ENCODE results near the gene PRM3. TPM values are rescaled to one million over a fixed set of nuclear protein-coding genes. Genes with fewer than 3 reads are reported as not detected.

The PRM3 gene
- total and polyA plus RNA-seq, 2 of the 8 experiments (the other 6 are each of a cell fraction or from before 2014, with no cell fraction given) = not detected

GRCh38 chr16:11258553-11259492 lies 14.6 kb downstream of the PRM3 start:
- POLR2A ChIA-PET (ENCODE audit: partially characterized antibody) = interaction anchor here (1.4 to 4.1 kb wide), 4 partner anchors 14 to 100 kb away, joined by 3 to 27 read pairs (median 8); partner anchors contain the start of gene PRM3
- no peak for TF ChIP-seq ATF2 (IDR thresholded peaks at IDR 0.05; ENCODE audit: low read length)
- no peak for TF ChIP-seq CHD2 (IDR thresholded peaks at IDR 0.05; ENCODE audit: low read length)
- no peak for TF ChIP-seq POLR2A (IDR thresholded peaks at IDR 0.05; ENCODE audit: control extremely low read depth in 1 of 2, low read depth in 2 of 2, low read length in 2 of 2)
- TF ChIP-seq SIX5 (IDR thresholded peaks at IDR 0.05; ENCODE audit: low read depth, low read length) = no peak
- no peak for TF ChIP-seq BACH1 (IDR thresholded peaks at IDR 0.05; ENCODE audit: low read length)
- TF ChIP-seq GABPA (IDR thresholded peaks at IDR 0.05; ENCODE audit: borderline replicate concordance, insufficient read depth, low read length) = no peak
- no peak for TF ChIP-seq TAF1 (IDR thresholded peaks at IDR 0.05; ENCODE audit: low read depth, low read length)
- no peak for TF ChIP-seq SP2 (IDR thresholded peaks at IDR 0.05; ENCODE audit: low read length)
- no peak for TF ChIP-seq HDAC6 (IDR thresholded peaks at IDR 0.05; ENCODE audit: low read depth, low read length)
- no peak for TF ChIP-seq TCF12 (IDR thresholded peaks at IDR 0.05; ENCODE audit: low read depth, low read length)

More at GRCh38 chr16:11258553-11259492, 14.6 kb downstream of the PRM3 start:
- Histone ChIP-seq H3K27me3 (replicated peaks in 1 of 4; ENCODE audit: control insufficient read depth in 3 of 4, extremely low read depth in 1 of 4, insufficient read depth in 3 of 4, low read length in 3 of 4) (no peaks in the 10 kb centered on the region; a peak in 2 of 7 replicates), H3K4me2 (ENCODE audit: insufficient read depth in 1 of 2, low read depth in 2 of 2, low read length in 2 of 2) (no peak overlapping the region), H3K23me2 (ENCODE audit: low read depth, low read length) (peaks cover 13% of the 10 kb centered on the region), H4K91ac (replicated peaks; ENCODE audit: insufficient read length, low read length) (no peak overlapping the region), H2BK20ac (ENCODE audit: low read length) (peak overlapping the region; percentile 23; the same call in 1 of the 2 replicates), H4K20me1 (replicated peaks in 1 of 2; ENCODE audit: control insufficient read depth in 1 of 2, insufficient read depth in 2 of 2, low read length in 2 of 2) (peaks cover 4 to 12% of the 10 kb centered on the region in 2 experiments), H3K79me2 (ENCODE audit: control insufficient read depth in 1 of 2, insufficient read depth in 2 of 2, low read length in 2 of 2) (peaks cover 0 to 17% of the 10 kb centered on the region in 2 experiments; a peak in 2 of 4 replicates), H2AK5ac (ENCODE audit: low read depth, low read length) (peak overlapping the region; percentile 56; the same call in 1 of the 2 replicates), H2BK5ac (ENCODE audit: low read depth, low read length) (peak overlapping the region; percentile 79), H3K4me3 (ENCODE audit: extremely low read depth in 1 of 4, insufficient read depth in 2 of 4, low read depth in 3 of 4, low read length in 4 of 4) (no peak overlapping the region), H3K9ac (replicated peaks in 1 of 4; ENCODE audit: extremely low read depth in 1 of 4, low read depth in 3 of 4, low read length in 3 of 4) (no peak overlapping the region), H3K79me1 (ENCODE audit: low read depth, low read length) (no peaks in the 10 kb centered on the region), H3K36me3 (ENCODE audit: control insufficient read depth in 2 of 4, insufficient read depth in 4 of 4, low read length in 3 of 4) (peaks cover 0 to 3% (median 1%) of the 10 kb centered on the region in 4 experiments; a peak in 3 of 8 replicates), H3K4me1 (replicated peaks in 1 of 4; ENCODE audit: control insufficient read depth in 3 of 4, insufficient read depth in 4 of 4, low read length in 3 of 4) (peaks cover 0 to 17% (median 6%) of the 10 kb centered on the region in 4 experiments; a peak in 5 of 7 replicates), H2BK120ac (replicated peaks; ENCODE audit: low read depth, low read length) (no peak overlapping the region), H2BK12ac (ENCODE audit: low read depth, low read length) (peak overlapping the region; percentile 77; the same call in 1 of the 2 replicates), H4K5ac (ENCODE audit: insufficient read length, low read depth, low read length) (no peak overlapping the region), H3K23ac (ENCODE audit: insufficient read length) (no peak overlapping the region), H3K9me3 (ENCODE audit: insufficient read depth in 2 of 2, low read depth in 1 of 2, low read length in 1 of 2) (no peaks in the 10 kb centered on the region), H3K18ac (ENCODE audit: extremely low read depth, low read length) (peak overlapping the region; percentile 29; the same call in 1 of the 2 replicates), H3K56ac (replicated peaks; ENCODE audit: insufficient read length, low read depth, low read length) (no peak overlapping the region), H2BK15ac (ENCODE audit: low read length) (0 out of 2 replicates have a peak overlapping the region, but pooled peaks have one; percentile 25), H4K8ac (ENCODE audit: extremely low read depth, insufficient read depth, low read length) (no peak overlapping the region), H3K14ac (ENCODE audit: insufficient read length) (no peak overlapping the region), H2AFZ (ENCODE audit: low read length) (no peak overlapping the region), H3K4ac (replicated peaks; ENCODE audit: insufficient read length, low read depth, low read length) (no peak overlapping the region), H3K27ac (ENCODE audit: low read depth, low read length) (no peak overlapping the region)
- FAIRE-seq (no peak), DNase-seq (ENCODE audit: low read depth in 1 of 2, low spot score in 2 of 2) (no peak)
- CTCF ChIA-PET (ENCODE audit: partially characterized antibody) = interaction anchor here (0.7 to 6.8 kb wide), 17 partner anchors 11 to 1612 kb away, joined by 3 to 79 read pairs (median 4); partner anchors contain the start of genes PRM3 and TNP2
- 87% methylated on average over 15 of the region's 15 CpGs; no CpG with 5 or more reads in 1 of the 2 experiments for WGBS, 2 experiments (ENCODE audit: extremely low coverage in 1 of 2, insufficient coverage in 1 of 2, insufficient read length in 1 of 2, insufficient replicate concordance in 2 of 2, low coverage in 1 of 2, low lambda C conversion rate in 2 of 2, missing lambda C conversion rate in 1 of 2)
